ENCODE results near the gene FAM222A. TPM values are rescaled to one million over a fixed set of nuclear protein-coding genes. Genes with fewer than 3 reads are reported as not detected.

Gene FAM222A
- polyA plus RNA-seq, 1 donor (not counting 4 experiments of a cell fraction or from before 2014, with no cell fraction given): 0.05 TPM

- Histone ChIP-seq H2AFZ (ENCODE audit: control insufficient read depth, low read length) (peak overlapping the region; percentile 88), H3K4me1 (ENCODE audit: control insufficient read depth, extremely low read depth, insufficient read depth, low read length) (peaks cover 19% of the 10 kb centered on the region), H3K36me3 (ENCODE audit: control insufficient read depth in 2 of 2, extremely low read depth in 1 of 2, insufficient read depth in 2 of 2, low read length in 2 of 2) (no peaks in the 10 kb centered on the region), H3K9me1 (ENCODE audit: control insufficient read depth, extremely low read depth, insufficient read depth, low read length) (no peaks in the 10 kb centered on the region), H4K20me1 (ENCODE audit: control insufficient read depth, extremely low read depth, insufficient read depth, low read length) (no peaks in the 10 kb centered on the region), H3K79me2 (ENCODE audit: control insufficient read depth, insufficient read depth, low read length) (no peaks in the 10 kb centered on the region), H3K9me3 (ENCODE audit: control insufficient read depth, low read depth, low read length) (no peaks in the 10 kb centered on the region), H3K27me3 (ENCODE audit: control insufficient read depth, extremely low read depth, insufficient read depth, low read length) (no peaks in the 10 kb centered on the region), H3K9ac (ENCODE audit: control insufficient read depth, extremely low read depth, insufficient read depth, low read length) (no peak overlapping the region), H3K27ac (ENCODE audit: control insufficient read depth, insufficient read depth, low read length) (no peak overlapping the region), H3K4me2 (ENCODE audit: control insufficient read depth, extremely low read depth, insufficient read depth, low read depth, low read length) (peak overlapping the region; percentile 75), H3K4me3 (ENCODE audit: control insufficient read depth in 2 of 3, extremely low read depth in 1 of 3, insufficient read depth in 2 of 3, low read depth in 1 of 3, low read length in 3 of 3) (peak overlapping the region in 2 of 3 experiments; percentile 44 to 46)
- dilution Hi-C loops (cut with MboI; ENCODE audit: extremely low pct_ligation_motif_present, low sequenced_read_pairs): loop anchor here (25.0 kb wide), 2 partner anchors 140 to 240 kb away; no protein-coding TSS in a partner anchor
- FAIRE-seq (no peak), DNase-seq (ENCODE audit: low read depth, low spot score) (no peak)
- TF ChIP-seq CTCF (optimal IDR thresholded peaks at IDR 0.05 in 1 of 3, IDR thresholded peaks at IDR 0.05 in 1 of 3, conservative IDR thresholded peaks at IDR 0.05 in 1 of 3; ENCODE audit: extremely low read depth in 1 of 3, insufficient read depth in 2 of 3, low read length in 3 of 3): no peak
- no peak for TF ChIP-seq EZH2 (IDR thresholded peaks at IDR 0.05; ENCODE audit: low read length)
Measured at GRCh38 chr12:109777544-109777943, 63.9 kb downstream of the FAM222A start.

GRCh38 chr12:109778684-109779083 is 65.1 kb downstream of the FAM222A start:
- DNase-seq (ENCODE audit: low read depth, low spot score) (no peak), FAIRE-seq (no peak)
- H3K4me1 ChIP-seq (ENCODE audit: control insufficient read depth, extremely low read depth, insufficient read depth, low read length): peaks cover 14% of the 10 kb centered on the region
- H4K20me1 ChIP-seq (ENCODE audit: control insufficient read depth, extremely low read depth, insufficient read depth, low read length): no peaks in the 10 kb centered on the region
- no peaks in the 10 kb centered on the region for H3K9me3 ChIP-seq (ENCODE audit: control insufficient read depth, low read depth, low read length)
- H3K79me2 ChIP-seq (ENCODE audit: control insufficient read depth, insufficient read depth, low read length): no peaks in the 10 kb centered on the region
- H3K36me3 ChIP-seq (ENCODE audit: control insufficient read depth in 2 of 2, extremely low read depth in 1 of 2, insufficient read depth in 2 of 2, low read length in 2 of 2): no peaks in the 10 kb centered on the region
- H3K4me2 ChIP-seq (ENCODE audit: control insufficient read depth, extremely low read depth, insufficient read depth, low read depth, low read length): no peak overlapping the region
- dilution Hi-C loops (cut with MboI; ENCODE audit: extremely low pct_ligation_motif_present, low sequenced_read_pairs): loop anchor here (25.0 kb wide), 2 partner anchors 141 to 241 kb away; no protein-coding TSS in a partner anchor
- no peak overlapping the region for H3K27ac ChIP-seq (ENCODE audit: control insufficient read depth, insufficient read depth, low read length)
- no peak overlapping the region for H3K9ac ChIP-seq (ENCODE audit: control insufficient read depth, extremely low read depth, insufficient read depth, low read length)
- H2AFZ ChIP-seq (ENCODE audit: control insufficient read depth, low read length): no peak overlapping the region
- H3K4me3 ChIP-seq (ENCODE audit: control insufficient read depth in 2 of 3, extremely low read depth in 1 of 3, insufficient read depth in 2 of 3, low read depth in 1 of 3, low read length in 3 of 3): no peak overlapping the region
- H3K9me1 ChIP-seq (ENCODE audit: control insufficient read depth, extremely low read depth, insufficient read depth, low read length): no peaks in the 10 kb centered on the region
- H3K27me3 ChIP-seq (ENCODE audit: control insufficient read depth, extremely low read depth, insufficient read depth, low read length): no peaks in the 10 kb centered on the region
- TF ChIP-seq EZH2 (IDR thresholded peaks at IDR 0.05; ENCODE audit: low read length): no peak
- no peak for TF ChIP-seq CTCF (optimal IDR thresholded peaks at IDR 0.05 in 1 of 3, IDR thresholded peaks at IDR 0.05 in 1 of 3, conservative IDR thresholded peaks at IDR 0.05 in 1 of 3; ENCODE audit: extremely low read depth in 1 of 3, insufficient read depth in 2 of 3, low read length in 3 of 3)

Measured in keratinocyte (primary cell).